Measurements from ENCODE around the gene SPCS1. TPM values are rescaled to one million over a fixed set of nuclear protein-coding genes. Genes with fewer than 3 reads are reported as not detected.
"Not testable (repeated sequence)": the region's sequence is repeated elsewhere in the genome, so short reads cannot be mapped to it uniquely, and the experiment has no call there.

SPCS1 gene
- polyA plus RNA-seq, 2 of the 4 experiments (the other 2 are of a cell fraction): 180 to 184 TPM

DNA sequence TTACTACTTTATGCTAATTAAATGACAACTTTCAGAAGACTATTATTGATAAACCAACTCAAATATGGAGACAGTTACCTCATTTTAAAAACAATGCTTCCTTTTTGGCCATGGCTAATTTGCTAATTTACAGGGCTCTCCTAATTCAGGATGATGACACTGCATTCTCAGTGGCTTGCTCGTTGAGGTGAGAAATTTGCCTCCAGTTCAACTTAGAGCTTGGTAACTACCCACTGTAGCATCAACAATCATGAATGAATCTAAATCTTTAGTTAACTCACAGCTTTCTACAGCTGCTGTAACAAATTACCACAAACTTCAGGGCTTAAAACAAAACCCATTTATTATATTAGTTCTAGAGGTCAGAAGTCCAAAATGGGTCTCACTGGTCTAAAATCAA is 34.2 kb upstream of the SPCS1 start:
- peak overlapping the region; percentile 7 to 79; a peak in 4 of 6 replicates for H3K27ac ChIP-seq
- H3K4me2 ChIP-seq: peak overlapping the region; percentile 61
- ATAC-seq (no peak), FAIRE-seq (no peak), DNase-seq (ENCODE audit: low read depth in 1 of 2, low spot score in 1 of 2) (no peak)
- no peak overlapping the region for H3K4me3 ChIP-seq
- CTCF ChIA-PET: interaction anchor here (1.0 to 1.6 kb wide), 2 partner anchors 13 to 200 kb away, joined by 3 read pairs; no protein-coding TSS in a partner anchor
- no peaks in the 10 kb centered on the region for H3K9me3 ChIP-seq
- WGBS (ENCODE audit: missing lambda C conversion rate): 79% methylated on average over 1 of the region's 1 CpG
- TF ChIP-seq GATA3 (IDR thresholded peaks at IDR 0.05; ENCODE audit: borderline replicate concordance) (no peak), POLR2A (IDR thresholded peaks at IDR 0.05; ENCODE audit: low read length) (no peak), RFX5 (IDR thresholded peaks at IDR 0.05) (no peak), FOXS1 (CRISPR knock-in tag; IDR thresholded peaks at IDR 0.05) (no peak), TP53 (CRISPR knock-in tag; IDR thresholded peaks at IDR 0.05) (no peak), RARB (CRISPR knock-in tag; IDR thresholded peaks at IDR 0.05) (no peak), POLR2AphosphoS2 (conservative IDR thresholded peaks at IDR 0.05; ENCODE audit: low read length) (no peak), KDM5A (IDR thresholded peaks at IDR 0.05) (no peak), MAFK (IDR thresholded peaks at IDR 0.05; ENCODE audit: partially characterized antibody) (no peak), FOSL2 (IDR thresholded peaks at IDR 0.05) (no peak), FOSL2 (CRISPR knock-in tag; IDR thresholded peaks at IDR 0.05) (no peak), ZSCAN20 (CRISPR knock-in tag; IDR thresholded peaks at IDR 0.05) (no peak), ESRRA (IDR thresholded peaks at IDR 0.05; ENCODE audit: borderline replicate concordance, low read length) (no peak)
- TF ChIP-seq, protein P1, sequence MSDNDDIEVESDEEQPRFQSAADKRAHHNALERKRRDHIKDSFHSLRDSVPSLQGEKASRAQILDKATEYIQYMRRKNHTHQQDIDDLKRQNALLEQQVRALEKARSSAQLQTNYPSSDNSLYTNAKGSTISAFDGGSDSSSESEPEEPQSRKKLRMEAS (IDR thresholded peaks at IDR 0.05): no peak
- TF ChIP-seq, protein P2, sequence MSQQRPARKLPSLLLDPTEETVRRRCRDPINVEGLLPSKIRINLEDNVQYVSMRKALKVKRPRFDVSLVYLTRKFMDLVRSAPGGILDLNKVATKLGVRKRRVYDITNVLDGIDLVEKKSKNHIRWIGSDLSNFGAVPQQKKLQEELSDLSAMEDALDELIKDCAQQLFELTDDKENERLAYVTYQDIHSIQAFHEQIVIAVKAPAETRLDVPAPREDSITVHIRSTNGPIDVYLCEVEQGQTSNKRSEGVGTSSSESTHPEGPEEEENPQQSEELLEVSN (IDR thresholded peaks at IDR 0.05; ENCODE audit: borderline replicate concordance, low read depth): no peak
- TF ChIP-seq, protein P3, sequence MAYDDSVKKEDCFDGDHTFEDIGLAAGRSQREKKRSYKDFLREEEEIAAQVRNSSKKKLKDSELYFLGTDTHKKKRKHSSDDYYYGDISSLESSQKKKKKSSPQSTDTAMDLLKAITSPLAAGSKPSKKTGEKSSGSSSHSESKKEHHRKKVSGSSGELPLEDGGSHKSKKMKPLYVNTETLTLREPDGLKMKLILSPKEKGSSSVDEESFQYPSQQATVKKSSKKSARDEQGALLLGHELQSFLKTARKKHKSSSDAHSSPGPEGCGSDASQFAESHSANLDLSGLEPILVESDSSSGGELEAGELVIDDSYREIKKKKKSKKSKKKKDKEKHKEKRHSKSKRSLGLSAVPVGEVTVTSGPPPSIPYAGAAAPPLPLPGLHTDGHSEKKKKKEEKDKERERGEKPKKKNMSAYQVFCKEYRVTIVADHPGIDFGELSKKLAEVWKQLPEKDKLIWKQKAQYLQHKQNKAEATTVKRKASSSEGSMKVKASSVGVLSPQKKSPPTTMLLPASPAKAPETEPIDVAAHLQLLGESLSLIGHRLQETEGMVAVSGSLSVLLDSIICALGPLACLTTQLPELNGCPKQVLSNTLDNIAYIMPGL (CRISPR knock-in tag; IDR thresholded peaks at IDR 0.05; ENCODE audit: borderline replicate concordance): no peak
- TF ChIP-seq, protein P4, sequence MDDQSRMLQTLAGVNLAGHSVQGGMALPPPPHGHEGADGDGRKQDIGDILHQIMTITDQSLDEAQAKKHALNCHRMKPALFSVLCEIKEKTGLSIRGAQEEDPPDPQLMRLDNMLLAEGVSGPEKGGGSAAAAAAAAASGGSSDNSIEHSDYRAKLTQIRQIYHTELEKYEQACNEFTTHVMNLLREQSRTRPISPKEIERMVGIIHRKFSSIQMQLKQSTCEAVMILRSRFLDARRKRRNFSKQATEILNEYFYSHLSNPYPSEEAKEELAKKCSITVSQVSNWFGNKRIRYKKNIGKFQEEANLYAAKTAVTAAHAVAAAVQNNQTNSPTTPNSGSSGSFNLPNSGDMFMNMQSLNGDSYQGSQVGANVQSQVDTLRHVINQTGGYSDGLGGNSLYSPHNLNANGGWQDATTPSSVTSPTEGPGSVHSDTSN (IDR thresholded peaks at IDR 0.05): no peak
- TF ChIP-seq, protein P5, sequence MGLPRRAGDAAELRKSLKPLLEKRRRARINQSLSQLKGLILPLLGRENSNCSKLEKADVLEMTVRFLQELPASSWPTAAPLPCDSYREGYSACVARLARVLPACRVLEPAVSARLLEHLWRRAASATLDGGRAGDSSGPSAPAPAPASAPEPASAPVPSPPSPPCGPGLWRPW (IDR thresholded peaks at IDR 0.05): no peak
- POLR2A ChIA-PET: interaction anchor here (0.7 to 1.5 kb wide), 2 partner anchors 13 to 34 kb away, joined by 5 to 8 read pairs; partner anchors contain the start of genes GLT8D1 and SPCS1
- peaks cover 28% of the 10 kb centered on the region for H3K4me1 ChIP-seq

DNA sequence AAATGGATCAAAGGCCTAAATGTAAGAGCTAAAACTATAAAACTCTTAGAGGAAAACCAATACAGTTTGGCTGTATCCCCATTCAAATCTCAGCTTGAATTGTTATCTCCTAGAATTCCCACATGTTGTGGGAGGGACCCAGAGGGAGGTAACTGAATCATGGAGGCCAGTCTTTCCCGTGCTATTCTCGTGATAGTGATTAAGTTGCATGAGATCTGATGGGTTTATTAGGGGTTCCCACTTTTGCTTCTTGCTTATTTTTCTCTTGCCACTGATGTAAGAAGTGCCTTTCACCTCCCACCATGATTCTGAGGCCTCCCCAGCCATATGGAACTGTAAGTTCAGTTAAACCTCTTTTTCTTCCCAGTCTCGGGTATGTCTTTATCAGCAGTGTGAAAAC is 29.7 kb upstream of the SPCS1 start:
- H3K4me1 ChIP-seq: peaks cover 19% of the 10 kb centered on the region
- H3K9me3 ChIP-seq; DNase-seq (ENCODE audit: low read depth in 1 of 2, low spot score in 1 of 2); ATAC-seq; CTCF ChIA-PET; FAIRE-seq; H3K4me3 ChIP-seq; H3K4me2 ChIP-seq; H3K27ac ChIP-seq: not testable (repeated sequence)
- POLR2A ChIA-PET: interaction anchor here (0.9 kb wide), 1 partner anchor 11 kb away, joined by 3 read pairs; no protein-coding TSS in a partner anchor
- 59% methylated on average over 3 of the region's 3 CpGs for WGBS (ENCODE audit: missing lambda C conversion rate)

DNA sequence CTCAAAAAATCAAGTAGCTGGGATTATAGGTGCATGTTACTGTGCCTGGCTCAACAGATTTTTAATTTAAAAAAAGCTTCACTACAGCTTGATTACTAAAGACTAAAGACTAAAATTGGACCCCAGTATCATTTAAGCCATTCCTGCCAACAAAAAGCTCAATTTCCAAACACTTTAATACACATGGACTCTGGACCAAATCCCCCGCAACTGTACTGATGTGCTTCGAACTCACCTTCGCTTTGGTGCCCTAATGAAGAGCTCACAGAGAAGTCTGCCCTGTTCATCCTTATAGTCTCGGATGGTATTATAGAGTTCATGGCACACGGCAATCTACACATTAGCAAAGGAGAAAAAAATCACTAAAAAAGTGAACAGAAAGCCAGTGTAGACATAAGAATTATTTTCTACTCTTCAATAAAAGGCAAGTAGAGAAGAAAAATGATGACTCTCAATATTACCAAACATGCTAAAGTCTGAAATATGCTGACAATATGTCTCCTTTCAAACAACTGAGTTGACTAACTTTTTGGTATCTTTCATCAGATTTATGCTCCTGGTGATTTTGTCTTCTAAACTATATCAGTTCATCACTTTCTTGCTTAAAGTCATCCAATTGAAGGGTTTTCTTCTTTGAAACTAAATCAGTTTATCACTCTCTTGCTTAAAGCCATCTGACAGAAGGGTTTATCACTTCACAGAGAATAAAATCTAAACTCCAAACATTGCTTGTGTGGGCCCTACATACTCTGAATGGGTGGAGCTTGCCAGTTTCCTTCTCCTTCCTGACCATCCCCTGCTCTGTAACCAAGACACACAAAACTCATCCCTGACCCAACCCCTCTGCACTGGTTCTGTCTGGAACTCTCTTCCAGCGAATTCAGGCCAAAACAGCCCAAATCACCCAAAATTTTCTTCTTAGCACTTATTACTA is 27.4 kb upstream of the SPCS1 start:
- ChIA-PET CTCF (interaction anchor here (1.3 to 1.6 kb wide), 2 partner anchors 206 to 207 kb away, joined by 4 to 5 read pairs; no protein-coding TSS in a partner anchor), POLR2A (no interaction called here)
- H3K4me1 ChIP-seq: peaks cover 21% of the 10 kb centered on the region; the same call in 2 of the 3 replicates
- 95% methylated on average over 6 of the region's 6 CpGs for WGBS (ENCODE audit: missing lambda C conversion rate)
- H3K27ac ChIP-seq: peak overlapping the region in 1 of 2 experiments; percentile 18; a peak in 2 of 6 replicates
- FAIRE-seq: no peak
- DNase-seq (ENCODE audit: low read depth in 1 of 2, low spot score in 1 of 2): no peak
- no peak overlapping the region for H3K4me2 ChIP-seq
- ATAC-seq: no peak
- H3K9me3 ChIP-seq: no peaks in the 10 kb centered on the region
- H3K4me3 ChIP-seq: no peak overlapping the region
- TF ChIP-seq RAD21 (conservative IDR thresholded peaks at IDR 0.05 in 1 of 2, IDR thresholded peaks at IDR 0.05 in 1 of 2) (no peak), SMC3 (IDR thresholded peaks at IDR 0.05) (no peak), KDM1A (IDR thresholded peaks at IDR 0.05; ENCODE audit: low read depth) (no peak), CBX8 (IDR thresholded peaks at IDR 0.05) (no peak), RCOR1 (IDR thresholded peaks at IDR 0.05; ENCODE audit: low read depth, low read length) (no peak), NR3C1 (IDR thresholded peaks at IDR 0.05) (no peak), CHD4 (IDR thresholded peaks at IDR 0.05; ENCODE audit: borderline replicate concordance) (no peak), MAFK (IDR thresholded peaks at IDR 0.05; ENCODE audit: partially characterized antibody) (no peak), CHD2 (IDR thresholded peaks at IDR 0.05; ENCODE audit: low read length, partially characterized antibody) (no peak)
- TF ChIP-seq, protein P2 (IDR thresholded peaks at IDR 0.05; ENCODE audit: borderline replicate concordance, low read depth): no peak
- TF ChIP-seq, protein P3 (CRISPR knock-in tag; IDR thresholded peaks at IDR 0.05; ENCODE audit: borderline replicate concordance): no peak
